Gastroesophageal sphincter (tissue), 3 donors: ENCODE data around the gene GNPAT.

Experiments
- CTCF ChIP-seq, 4 experiments: fragments of 200-600 bp in 2 of 4; fragments of 450-650 bp in 2 of 4; sonication (generic) in 1 of 4; IDR thresholded peaks; one replicate each; pipeline ENCODE4 v1.5.1; 2017 to 2019; ENCODE audit warnings: antibody characterized with exemption in 4 of 4, mild to moderate bottlenecking in 2 of 4, moderate library complexity in 2 of 4
- EP300 ChIP-seq: sonication (generic); formaldehyde crosslinking; IDR thresholded peaks from one replicate; pipeline ENCODE4 v1.6.1; 2017; ENCODE audit warnings: antibody characterized with exemption, mild to moderate bottlenecking
- POLR2AphosphoS5 ChIP-seq: sonication (generic); formaldehyde crosslinking; IDR thresholded peaks from one replicate; pipeline ENCODE4 v1.6.1; 2017; ENCODE audit warnings: antibody characterized with exemption

- no peak for TF ChIP-seq CTCF (IDR thresholded peaks at IDR 0.05)
- TF ChIP-seq EP300: no peak
- TF ChIP-seq POLR2AphosphoS5: no peak
These were observed 41.1 kb upstream of the GNPAT start for GRCh38 chr1:231199868-231200267.
